ENCODE results near the gene HOOK1. TPM values are rescaled to one million over a fixed set of nuclear protein-coding genes. Genes with fewer than 3 reads are reported as not detected.
"Not testable (repeated sequence)": the region's sequence is repeated elsewhere in the genome, so short reads cannot be mapped to it uniquely, and the experiment has no call there.

The HOOK1 gene
- polyA plus RNA-seq, 3 donors, result under 0.01 to 7.7 (median 0.68) TPM

- 81 to 87% (median 85%) methylated on average over 3 of the region's 3 CpGs for WGBS, 3 donors
- H3K27ac ChIP-seq (ENCODE audit: low read depth, low read length), result no peak overlapping the region
These were observed 63.6 kb downstream of the HOOK1 start for GRCh38 chr1:59878370-59878769.

- H3K27ac ChIP-seq (ENCODE audit: low read depth, low read length), result no peak overlapping the region
- WGBS, 3 donors, result 24 to 43% (median 39%) methylated on average over 5 of the region's 5 CpGs
These were observed 64.8 kb downstream of the HOOK1 start for GRCh38 chr1:59879574-59879973.

- no peak overlapping the region for H3K27ac ChIP-seq (ENCODE audit: low read depth, low read length)
- 35 to 50% (median 36%) methylated on average over 3 of the region's 3 CpGs for WGBS, 3 donors
These were observed 65.3 kb downstream of the HOOK1 start for GRCh38 chr1:59879996-59880505.

- 66 to 84% (median 69%) methylated on average over 2 of the region's 2 CpGs for WGBS, 3 donors
- H3K27ac ChIP-seq (ENCODE audit: low read depth, low read length), result no peak overlapping the region
These were observed 66.0 kb downstream of the HOOK1 start for GRCh38 chr1:59880735-59881134.

- WGBS, 3 donors, result 55 to 64% (median 57%) methylated on average over 3 of the region's 3 CpGs
- H3K27ac ChIP-seq (ENCODE audit: low read depth, low read length), result no peak overlapping the region
These were observed 70.5 kb downstream of the HOOK1 start for GRCh38 chr1:59885160-59885832.

- 75 to 85% (median 83%) methylated on average over 7 of the region's 7 CpGs for WGBS, 3 donors
- H3K27ac ChIP-seq (ENCODE audit: low read depth, low read length), result no peak overlapping the region
These were observed 78.4 kb downstream of the HOOK1 start for GRCh38 chr1:59892841-59893811.

- no peak overlapping the region for H3K27ac ChIP-seq (ENCODE audit: low read depth, low read length)
- 68 to 85% (median 79%) methylated on average over 2 of the region's 2 CpGs for WGBS, 3 donors
These were observed 82.4 kb downstream of the HOOK1 start for GRCh38 chr1:59897165-59897564.

GRCh38 chr1:59898927-59899326 lies 84.2 kb downstream of the HOOK1 start:
- H3K27ac ChIP-seq (ENCODE audit: low read depth, low read length), result no peak overlapping the region

GRCh38 chr1:59900640-59901039 lies 85.9 kb downstream of the HOOK1 start:
- WGBS, 3 donors, result 62 to 89% (median 86%) methylated on average over 2 of the region's 2 CpGs
- H3K27ac ChIP-seq (ENCODE audit: low read depth, low read length), result no peak overlapping the region

More at GRCh38 chr1:59898927-59899326, 84.2 kb downstream of the HOOK1 start:
- WGBS, 3 donors, result 47 to 63% (median 52%) methylated on average over 3 of the region's 3 CpGs

GRCh38 chr1:59901770-59902388 lies 87.1 kb downstream of the HOOK1 start:
- no peak overlapping the region for H3K27ac ChIP-seq (ENCODE audit: low read depth, low read length)
- WGBS, 3 donors, result 6 to 41% (median 18%) methylated on average over 1 of the region's 1 CpG

- H3K27ac ChIP-seq (ENCODE audit: low read depth, low read length), result no peak overlapping the region
- WGBS, 3 donors, result 33 to 52% (median 50%) methylated on average over 9 of the region's 9 CpGs
These were observed 88.5 kb downstream of the HOOK1 start for GRCh38 chr1:59903141-59903754.

- H3K27ac ChIP-seq (ENCODE audit: low read depth, low read length), result no peak overlapping the region
- 56 to 75% (median 69%) methylated on average over 2 of the region's 2 CpGs for WGBS, 3 donors
These were observed 92.2 kb downstream of the HOOK1 start for GRCh38 chr1:59906931-59907330.

GRCh38 chr1:59908084-59908483 lies 93.3 kb downstream of the HOOK1 start:
- no peak overlapping the region for H3K27ac ChIP-seq (ENCODE audit: low read depth, low read length)
- 76 to 81% (median 79%) methylated on average over 2 of the region's 2 CpGs for WGBS, 3 donors

GRCh38 chr1:59908682-59909081 lies 93.9 kb downstream of the HOOK1 start:
- no peak overlapping the region for H3K27ac ChIP-seq (ENCODE audit: low read depth, low read length)
- 94 to 97% (median 95%) methylated on average over 2 of the region's 2 CpGs for WGBS, 3 donors

GRCh38 chr1:59914791-59915286 lies 100.1 kb downstream of the HOOK1 start:
- WGBS, 3 donors, result 88 to 91% (median 89%) methylated on average over 7 of the region's 7 CpGs
- not testable (repeated sequence) for H3K27ac ChIP-seq (ENCODE audit: low read depth, low read length)

GRCh38 chr1:59915516-59915915 lies 100.8 kb downstream of the HOOK1 start:
- WGBS, 3 donors, result 34 to 77% (median 36%) methylated on average over 1 of the region's 1 CpG
- no peak overlapping the region for H3K27ac ChIP-seq (ENCODE audit: low read depth, low read length)

GRCh38 chr1:59917026-59917784 lies 102.5 kb downstream of the HOOK1 start:
- no peak overlapping the region for H3K27ac ChIP-seq (ENCODE audit: low read depth, low read length)
- 79 to 92% (median 89%) methylated on average over 10 of the region's 10 CpGs for whole genome bisulfite sequencing, 3 donors

Measured in adipose tissue (tissue), 3 donors.